IPS-18c (cell line): ENCODE measurements around the gene ATP5F1D.
"Not testable (repeated sequence)": the region's sequence is repeated elsewhere in the genome, so short reads cannot be mapped to it uniquely, and the experiment has no call there.

Experiments used
- H3K4me3 ChIP-seq: 2 replicates; pipeline ENCODE4 v1.7.0; 2013; ENCODE audit warnings: low read depth, mild to moderate bottlenecking, low read length, moderate library complexity; ENCODE audit not compliant: insufficient read depth
- H3K9me3 ChIP-seq: one replicate; pipeline ENCODE4 v1.6.1; 2013; ENCODE audit warnings: mild to moderate bottlenecking, low read length, moderate library complexity; ENCODE audit not compliant: control insufficient read depth, insufficient read depth

ATP5F1D gene

GRCh38 chr19:1241417-1242095 is at the start of gene ATP5F1D:
TSS of gene ATP5F1D (plus strand) at chr19:1241751. CDS start at chr19:1241851, 100 bp downstream.
- Histone ChIP-seq H3K4me3 (peak within 1 kb of the TSS; percentile 76), H3K9me3 (no peaks in the 10 kb centered on the region)

GRCh38 chr19:1199531-1199930 is 42.0 kb upstream of the ATP5F1D start:
- no peak overlapping the region for H3K4me3 ChIP-seq
- peaks cover 2% of the 10 kb centered on the region for H3K9me3 ChIP-seq

GRCh38 chr19:1200614-1201013 is 40.9 kb upstream of the ATP5F1D start:
- not testable (repeated sequence) for H3K9me3 ChIP-seq

GRCh38 chr19:1205114-1206099 is 36.1 kb upstream of the ATP5F1D start, which contains the start of gene STK11:
TSS of gene STK11 (plus strand) at chr19:1205778. CDS start at chr19:1206914, 1,136 bp downstream.
- peak within 1 kb of the TSS; percentile 66 for H3K4me3 ChIP-seq
- no peaks in the 10 kb centered on the region for H3K9me3 ChIP-seq

More at GRCh38 chr19:1200614-1201013, 40.9 kb upstream of the ATP5F1D start:
- not testable (repeated sequence) for H3K4me3 ChIP-seq

- no peaks in the 10 kb centered on the region for H3K9me3 ChIP-seq
- H3K4me3 ChIP-seq = peak overlapping the region; percentile 66
Measured at GRCh38 chr19:1206150-1206863, 35.2 kb upstream of the ATP5F1D start.

- Histone ChIP-seq H3K4me3 (peak overlapping the region; percentile 66), H3K9me3 (no peaks in the 10 kb centered on the region)
Measured at GRCh38 chr19:1206864-1207450, 34.6 kb upstream of the ATP5F1D start.

GRCh38 chr19:1208830-1209229 is 32.7 kb upstream of the ATP5F1D start:
- H3K4me3 ChIP-seq, H3K9me3 ChIP-seq: not testable (repeated sequence)

- Histone ChIP-seq H3K4me3 (no peak overlapping the region; the same call in 1 of the 2 replicates), H3K9me3 (no peaks in the 10 kb centered on the region)
Measured at GRCh38 chr19:1210227-1210538, 31.4 kb upstream of the ATP5F1D start.

- Histone ChIP-seq H3K9me3 (no peaks in the 10 kb centered on the region), H3K4me3 (no peak overlapping the region)
Measured at GRCh38 chr19:1211494-1212234, 29.9 kb upstream of the ATP5F1D start.

GRCh38 chr19:1213391-1214286 is 27.9 kb upstream of the ATP5F1D start:
- peaks cover 2% of the 10 kb centered on the region for H3K9me3 ChIP-seq
- no peak overlapping the region for H3K4me3 ChIP-seq

GRCh38 chr19:1214299-1214861 is 27.2 kb upstream of the ATP5F1D start:
- H3K9me3 ChIP-seq = peaks cover 2% of the 10 kb centered on the region
- H3K4me3 ChIP-seq = no peak overlapping the region

- peaks cover 2% of the 10 kb centered on the region for H3K9me3 ChIP-seq
- no peak overlapping the region for H3K4me3 ChIP-seq
Measured at GRCh38 chr19:1214862-1215731, 26.5 kb upstream of the ATP5F1D start.

- Histone ChIP-seq H3K9me3 (peaks cover 2% of the 10 kb centered on the region), H3K4me3 (no peak overlapping the region)
Measured at GRCh38 chr19:1216756-1217155, 24.8 kb upstream of the ATP5F1D start.

- Histone ChIP-seq H3K4me3 (no peak overlapping the region), H3K9me3 (peaks cover 2% of the 10 kb centered on the region)
Measured at GRCh38 chr19:1217366-1217765, 24.2 kb upstream of the ATP5F1D start.
